Astrocyte (in vitro differentiated cells and primary cell): ENCODE results near the gene PDGFC.

Experiments
- CTCF ChIP-seq: IDR thresholded peaks from 2 replicates; pipeline ENCODE4 v1.5.1; 2011; ENCODE audit warnings: low read depth, mild to moderate bottlenecking, inconsistent platforms, low read length, moderate library complexity; ENCODE audit not compliant: insufficient read depth
- EZH2 ChIP-seq: IDR thresholded peaks from 2 replicates; pipeline ENCODE4 v1.6.1; 2012; ENCODE audit warnings: mild to moderate bottlenecking, low read length, inconsistent platforms; ENCODE audit not compliant: insufficient read depth

DNA sequence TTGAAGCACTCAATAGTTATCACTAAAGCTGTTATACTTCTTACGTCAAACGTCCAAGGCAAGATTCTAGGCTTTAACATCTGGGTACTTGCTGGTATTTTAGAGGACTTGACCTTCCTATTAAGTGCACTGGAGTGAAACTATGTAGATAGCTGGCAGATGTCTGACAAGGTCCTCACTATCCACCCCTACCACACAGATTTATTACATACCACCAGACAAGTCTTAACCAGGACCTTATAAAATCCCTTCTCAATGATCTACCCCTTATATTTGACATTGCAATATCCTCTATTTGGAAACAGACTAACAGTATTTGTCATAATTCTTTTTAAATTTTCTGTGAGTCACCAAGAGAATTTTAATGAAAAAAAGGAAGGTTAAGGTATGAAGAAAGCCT is 78.8 kb downstream of the PDGFC start:
- TF ChIP-seq CTCF (no peak), EZH2 (no peak)
